Type B pancreatic cell (in vitro differentiated cells): ENCODE results near the gene IPCEF1. TPM values are rescaled to one million over a fixed set of nuclear protein-coding genes. Genes with fewer than 3 reads are reported as not detected.
"Not testable (repeated sequence)": the region's sequence is repeated elsewhere in the genome, so short reads cannot be mapped to it uniquely, and the experiment has no call there.

Experiments
- DNase-seq: peaks from one replicate; pipeline ENCODE4 v3.0.0; 2021; ENCODE audit warnings: mixed read lengths; ENCODE audit not compliant: unreplicated experiment; ENCODE audit errors: extremely low spot score
- H3K27ac Mint-ChIP-seq: 2 replicates; pipeline ENCODE4 v1.8.0; 2021; ENCODE audit warnings: mild to moderate bottlenecking, mixed read lengths
- H3K27me3 Mint-ChIP-seq: 2 replicates; pipeline ENCODE4 v1.8.0; 2021; ENCODE audit warnings: mixed read lengths
- H3K36me3 Mint-ChIP-seq: 2 replicates; pipeline ENCODE4 v1.8.0; 2021; ENCODE audit warnings: mixed read lengths
- H3K4me1 Mint-ChIP-seq: one replicate; pipeline ENCODE4 v1.8.0; 2021; ENCODE audit warnings: mixed read lengths; ENCODE audit not compliant: unreplicated experiment
- H3K4me3 Mint-ChIP-seq: 2 replicates; pipeline ENCODE4 v1.8.0; 2021; ENCODE audit warnings: mild to moderate bottlenecking, mixed read lengths
- H3K9me3 Mint-ChIP-seq: 2 replicates; pipeline ENCODE4 v1.8.0; 2021; ENCODE audit warnings: mixed read lengths
- CTCF ChIP-seq: fragments of 200-600 bp; sonication (generic); conservative IDR thresholded peaks from 2 replicates; pipeline ENCODE4 v1.5.0; 2021; ENCODE audit warnings: antibody characterized with exemption, mild to moderate bottlenecking
- total RNA-seq: library from RNA; stranded (reverse); gene quantifications from 2 replicates; pipeline ENCODE4 v1.2.1, GENCODE V29; 2021; ENCODE audit warnings: low replicate concordance

Gene IPCEF1
- total RNA-seq, 1 donor from 2014 or later = 1.0 TPM

GRCh38 chr6:154306696-154307095, 49.9 kb downstream of the IPCEF1 start:
- Mint-ChIP-seq H3K27me3 (no peaks in the 10 kb centered on the region), H3K4me1 (no peaks in the 10 kb centered on the region), H3K36me3 (no peaks in the 10 kb centered on the region), H3K9me3 (peaks cover 8% of the 10 kb centered on the region), H3K27ac (no peak overlapping the region), H3K4me3 (no peak overlapping the region)
- TF ChIP-seq CTCF = no peak
- no peak for DNase-seq

GRCh38 chr6:154304191-154304590, 52.4 kb downstream of the IPCEF1 start:
- no peaks in the 10 kb centered on the region for H3K9me3 Mint-ChIP-seq
- H3K4me3 Mint-ChIP-seq = no peak overlapping the region
- TF ChIP-seq CTCF = no peak
- H3K4me1 Mint-ChIP-seq = no peaks in the 10 kb centered on the region
- H3K36me3 Mint-ChIP-seq = no peaks in the 10 kb centered on the region
- H3K27me3 Mint-ChIP-seq = no peaks in the 10 kb centered on the region
- DNase-seq = no peak
- H3K27ac Mint-ChIP-seq = no peak overlapping the region

GRCh38 chr6:154303642-154304041, 53.0 kb downstream of the IPCEF1 start:
- not testable (repeated sequence) for H3K4me1 Mint-ChIP-seq, H3K9me3 Mint-ChIP-seq, H3K36me3 Mint-ChIP-seq, DNase-seq, H3K27me3 Mint-ChIP-seq, H3K4me3 Mint-ChIP-seq, H3K27ac Mint-ChIP-seq

- H3K27me3 Mint-ChIP-seq = no peaks in the 10 kb centered on the region
- H3K9me3 Mint-ChIP-seq = no peaks in the 10 kb centered on the region
- H3K27ac Mint-ChIP-seq = no peak overlapping the region
- no peak for DNase-seq
- no peak overlapping the region for H3K4me3 Mint-ChIP-seq
- H3K36me3 Mint-ChIP-seq = no peaks in the 10 kb centered on the region
- TF ChIP-seq CTCF = no peak
- peaks cover 11% of the 10 kb centered on the region for H3K4me1 Mint-ChIP-seq
These were observed 54.5 kb downstream of the IPCEF1 start for GRCh38 chr6:154301839-154302752.

GRCh38 chr6:154301086-154301625, 55.4 kb downstream of the IPCEF1 start:
- Mint-ChIP-seq H3K27ac (no peak overlapping the region), H3K9me3 (no peaks in the 10 kb centered on the region), H3K4me3 (no peak overlapping the region), H3K27me3 (no peaks in the 10 kb centered on the region), H3K36me3 (no peaks in the 10 kb centered on the region), H3K4me1 (peaks cover 11% of the 10 kb centered on the region)
- TF ChIP-seq CTCF = no peak
- DNase-seq = no peak

- H3K9me3 Mint-ChIP-seq = no peaks in the 10 kb centered on the region
- DNase-seq = no peak
These were observed 58.3 kb downstream of the IPCEF1 start for GRCh38 chr6:154298297-154298696.

More at GRCh38 chr6:154298297-154298696, 58.3 kb downstream of the IPCEF1 start:
- TF ChIP-seq CTCF = no peak
- Mint-ChIP-seq H3K4me3 (no peak overlapping the region), H3K4me1 (peaks cover 11% of the 10 kb centered on the region), H3K36me3 (no peaks in the 10 kb centered on the region), H3K27ac (no peak overlapping the region), H3K27me3 (no peaks in the 10 kb centered on the region)
